Sigmoid colon (tissue), 7 donors: ENCODE results near the gene SPATA25. TPM values are rescaled to one million over a fixed set of nuclear protein-coding genes. Genes with fewer than 3 reads are reported as not detected.
A peak's percentile ranks its signal among the peaks of the same experiment; 100 is the strongest.

Experiments
- DNase-seq: peaks from one replicate; pipeline ENCODE4 v3.0.0-alpha.2; 2019
- H3K27ac ChIP-seq, 4 donors: fragments of 200-600 bp; sonication (generic); one replicate each; pipeline ENCODE4 v1.5.1; 2016 to 2019; ENCODE audit warnings: mild to moderate bottlenecking in 1 of 4
- H3K27me3 ChIP-seq, 3 donors: fragments of 200-600 bp; sonication (generic); one replicate each; pipeline ENCODE4 v1.5.1; 2019; ENCODE audit warnings: mild to moderate bottlenecking in 1 of 3
- H3K36me3 ChIP-seq, 4 donors: fragments of 200-600 bp; sonication (generic); one replicate each; pipeline ENCODE4 v1.5.1; 2016 to 2019
- H3K4me1 ChIP-seq, 4 donors: fragments of 200-600 bp; sonication (generic); one replicate each; pipeline ENCODE4 v1.5.1; 2017 to 2019
- H3K4me3 ChIP-seq, 4 donors: fragments of 200-600 bp; sonication (generic); one replicate each; pipeline ENCODE4 v1.5.1; 2017 to 2019; ENCODE audit warnings: mild to moderate bottlenecking in 2 of 4, moderate library complexity in 1 of 4
- H3K9me3 ChIP-seq, 4 donors: fragments of 200-600 bp in 3 of 4; sonication (generic) in 3 of 4; one replicate each; pipeline versions ENCODE4 v1.5.1 to v1.6.1; 2013 to 2019
- EP300 ChIP-seq, 4 donors: sonication (generic); formaldehyde crosslinking; IDR thresholded peaks; one replicate each; pipeline ENCODE4 v1.6.1; 2017; ENCODE audit warnings: antibody characterized with exemption in 4 of 4
- POLR2A ChIP-seq, 2 donors: fragments of 450-650 bp; IDR thresholded peaks; one replicate each; pipeline ENCODE4 v1.6.1; 2016; ENCODE audit warnings: antibody characterized with exemption in 2 of 2, mild to moderate bottlenecking in 2 of 2, moderate library complexity in 2 of 2
- POLR2AphosphoS5 ChIP-seq, 4 donors: sonication (generic); formaldehyde crosslinking; IDR thresholded peaks; one replicate each; pipeline ENCODE4 v1.6.1; 2017; ENCODE audit warnings: antibody characterized with exemption in 4 of 4
- WGBS, 2 donors: extraction: QIAGEN DNeasy Blood & Tissue Kit; methylation state at CpG; one replicate each; pipeline ENCODE4 v1.1.7; 2013; 5-methylcytosine and 5-hydroxymethylcytosine counted together
- intact Hi-C: fragments of 100-400 bp; cut with DNase I; formaldehyde crosslinking; loops from one replicate; pipeline ENCODE4 v1.15.1; 2023
- polyA plus RNA-seq, 3 donors: library from polyadenylated mRNA; stranded (reverse); fragments of 200-250 nt; gene quantifications; one replicate each; pipeline ENCODE4 v1.2.3, GENCODE V29; 2013
- total RNA-seq, 4 donors: library from RNA; depleted of rRNA; stranded (reverse); fragments of >200 nt; gene quantifications; one replicate each; pipeline ENCODE4 v1.1.0, GENCODE V29; 2016
- TF ChIP-seq, protein P1 (sequence below), 4 experiments: fragments of 450-650 bp in 3 of 4; fragments of 200-600 bp in 1 of 4; IDR thresholded peaks; one replicate each; pipeline ENCODE4 v1.5.1; 2016 to 2019; ENCODE audit warnings: antibody characterized with exemption in 4 of 4, mild to moderate bottlenecking in 3 of 4, moderate library complexity in 2 of 4
- donor health status: healthy with polysubstance abuse.
- donor health status: Bipolar disorder and iron deficiency.
- donor health status: healthy.

SPATA25 gene
- total and polyA plus RNA-seq, 7 donors: 1.6 to 7.5 (median 1.8) TPM; not detected in 2

DNA sequence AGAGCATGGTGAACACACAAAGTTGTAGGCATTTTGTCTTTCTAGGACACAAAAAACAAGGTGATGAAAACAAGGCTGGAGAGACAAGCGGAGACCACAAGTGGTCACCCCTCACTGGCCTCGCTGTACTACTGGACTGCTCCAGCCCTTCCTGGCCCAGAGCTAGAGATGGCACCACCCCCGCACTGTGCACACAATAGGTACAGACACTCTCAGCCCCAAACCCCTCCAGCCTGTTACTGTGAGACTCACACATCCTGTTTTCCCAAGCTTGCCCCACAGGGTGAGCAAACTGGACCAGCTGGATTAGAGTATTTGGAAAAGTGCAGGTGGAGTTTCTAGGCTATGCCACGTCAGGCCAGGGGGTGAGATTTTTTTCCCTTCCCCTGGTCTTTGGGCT is 14.8 kb downstream of the SPATA25 start:
- H3K36me3 ChIP-seq: peaks cover 0 to 11% (median 0%) of the 10 kb centered on the region in 4 donors
- no peaks in the 10 kb centered on the region for H3K9me3 ChIP-seq
- H3K27ac ChIP-seq: no peak overlapping the region
- TF ChIP-seq, protein P1, sequence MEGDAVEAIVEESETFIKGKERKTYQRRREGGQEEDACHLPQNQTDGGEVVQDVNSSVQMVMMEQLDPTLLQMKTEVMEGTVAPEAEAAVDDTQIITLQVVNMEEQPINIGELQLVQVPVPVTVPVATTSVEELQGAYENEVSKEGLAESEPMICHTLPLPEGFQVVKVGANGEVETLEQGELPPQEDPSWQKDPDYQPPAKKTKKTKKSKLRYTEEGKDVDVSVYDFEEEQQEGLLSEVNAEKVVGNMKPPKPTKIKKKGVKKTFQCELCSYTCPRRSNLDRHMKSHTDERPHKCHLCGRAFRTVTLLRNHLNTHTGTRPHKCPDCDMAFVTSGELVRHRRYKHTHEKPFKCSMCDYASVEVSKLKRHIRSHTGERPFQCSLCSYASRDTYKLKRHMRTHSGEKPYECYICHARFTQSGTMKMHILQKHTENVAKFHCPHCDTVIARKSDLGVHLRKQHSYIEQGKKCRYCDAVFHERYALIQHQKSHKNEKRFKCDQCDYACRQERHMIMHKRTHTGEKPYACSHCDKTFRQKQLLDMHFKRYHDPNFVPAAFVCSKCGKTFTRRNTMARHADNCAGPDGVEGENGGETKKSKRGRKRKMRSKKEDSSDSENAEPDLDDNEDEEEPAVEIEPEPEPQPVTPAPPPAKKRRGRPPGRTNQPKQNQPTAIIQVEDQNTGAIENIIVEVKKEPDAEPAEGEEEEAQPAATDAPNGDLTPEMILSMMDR (IDR thresholded peaks at IDR 0.05): no peak
- TF ChIP-seq POLR2A (IDR thresholded peaks at IDR 0.05) (no peak), POLR2AphosphoS5 (IDR thresholded peaks at IDR 0.05) (no peak)
- 92 to 94% methylated on average over 4 of the region's 4 CpGs for WGBS, 2 donors
- no peak for DNase-seq
- H3K4me3 ChIP-seq: no peak overlapping the region
- no peaks in the 10 kb centered on the region for H3K27me3 ChIP-seq
- intact Hi-C loops: no loop called here
- peaks cover 0 to 7% (median 3%) of the 10 kb centered on the region in 4 donors for H3K4me1 ChIP-seq

DNA sequence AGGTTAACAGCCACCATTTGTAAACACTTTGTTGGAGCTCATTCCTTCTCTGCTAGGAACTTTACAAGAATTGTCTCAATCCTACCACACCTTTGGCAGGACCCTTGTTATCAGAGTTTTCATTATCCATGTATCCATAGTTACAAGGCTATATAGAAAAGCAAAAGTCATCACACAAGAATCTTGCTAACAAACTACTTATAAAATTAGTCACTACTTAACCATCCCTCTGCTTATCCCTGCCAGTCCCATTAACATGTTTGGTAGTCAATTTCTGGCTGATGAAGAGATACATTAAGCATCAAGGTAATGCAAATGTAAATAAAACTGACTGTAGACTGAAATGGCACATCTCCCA is 19.6 kb downstream of the SPATA25 start:
- DNase-seq: no peak
- Histone ChIP-seq H3K4me3 (no peak overlapping the region), H3K4me1 (peaks cover 0 to 14% (median 6%) of the 10 kb centered on the region in 4 donors), H3K36me3 (no peaks in the 10 kb centered on the region), H3K27ac (peak overlapping the region in 2 of 4 donors; percentile 12 to 47), H3K9me3 (no peaks in the 10 kb centered on the region), H3K27me3 (no peaks in the 10 kb centered on the region)
- TF ChIP-seq POLR2AphosphoS5 (IDR thresholded peaks at IDR 0.05): no peak
- TF ChIP-seq, protein P1 (IDR thresholded peaks at IDR 0.05): no peak
- intact Hi-C loops: no loop called here

DNA sequence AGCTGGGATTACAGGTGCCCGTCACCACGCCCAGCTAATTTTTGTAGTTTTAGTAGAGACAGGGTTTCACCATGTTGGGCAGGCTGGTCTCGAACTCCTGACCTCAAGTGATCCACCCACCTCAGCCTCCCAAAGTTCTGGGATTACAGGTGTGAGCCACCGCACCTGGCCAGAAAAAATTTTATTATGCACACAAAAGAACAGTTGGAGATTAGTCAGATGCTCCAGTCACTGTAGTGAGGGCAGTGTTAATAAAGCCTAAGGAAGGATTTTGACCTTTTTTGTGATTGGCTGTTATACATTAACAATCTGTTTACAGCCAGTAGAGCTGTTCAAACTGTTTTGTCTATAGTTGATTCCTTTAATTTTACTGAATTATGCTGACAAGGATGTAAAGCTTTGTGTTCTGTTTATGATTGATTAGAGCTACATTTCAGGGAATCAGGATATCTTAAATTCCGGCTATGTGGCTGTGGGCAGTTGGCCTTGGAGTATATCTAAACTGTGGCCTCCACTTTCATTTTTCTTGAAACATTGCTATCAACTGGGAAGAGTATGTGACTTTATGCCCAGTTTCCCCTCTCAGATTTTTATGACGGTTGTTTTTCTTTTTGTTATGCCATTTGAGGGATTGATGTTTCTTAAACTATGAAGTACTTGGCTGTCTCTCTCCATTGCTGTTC is 20.1 kb downstream of the SPATA25 start:
- Histone ChIP-seq H3K27ac (peak overlapping the region in 2 of 4 donors; percentile 12 to 47), H3K4me3 (no peak overlapping the region), H3K9me3 (no peaks in the 10 kb centered on the region), H3K27me3 (no peaks in the 10 kb centered on the region), H3K36me3 (no peaks in the 10 kb centered on the region), H3K4me1 (peaks cover 0 to 14% (median 6%) of the 10 kb centered on the region in 4 donors)
- intact Hi-C loops: no loop called here
- DNase-seq: peak; percentile 9
- 35 to 73% methylated on average over 6 of the region's 6 CpGs for WGBS, 2 donors
- TF ChIP-seq POLR2A (IDR thresholded peaks at IDR 0.05) (no peak), POLR2AphosphoS5 (IDR thresholded peaks at IDR 0.05) (no peak), EP300 (IDR thresholded peaks at IDR 0.05) (no peak)
- TF ChIP-seq, protein P1 (IDR thresholded peaks at IDR 0.05): no peak

DNA sequence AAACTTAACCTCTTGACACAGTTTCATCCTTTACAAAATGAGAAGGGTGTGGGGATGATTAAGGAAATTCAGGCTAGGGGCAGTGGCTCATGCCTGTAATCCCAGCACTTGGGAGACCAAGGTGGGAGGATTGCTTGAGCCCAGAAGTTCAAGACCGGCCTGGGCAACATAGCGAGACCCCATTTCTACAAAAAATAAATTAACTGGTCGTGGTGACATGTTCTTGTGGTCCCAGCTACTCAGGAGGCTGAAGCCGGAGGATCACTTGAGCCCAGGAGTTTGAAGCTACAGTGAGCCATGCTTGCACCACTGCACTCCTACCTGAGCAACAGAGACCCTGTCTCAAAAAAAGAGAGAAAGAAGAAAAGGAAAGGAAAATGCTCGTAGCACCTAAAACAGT is 21.0 kb downstream of the SPATA25 start:
- H3K4me1 ChIP-seq: peaks cover 0 to 14% (median 6%) of the 10 kb centered on the region in 4 donors
- peak; percentile 38 for DNase-seq
- H3K27me3 ChIP-seq: no peaks in the 10 kb centered on the region
- WGBS, 2 donors: 93 to 96% methylated on average over 5 of the region's 5 CpGs
- no peaks in the 10 kb centered on the region for H3K9me3 ChIP-seq
- intact Hi-C loops: no loop called here
- TF ChIP-seq POLR2A (IDR thresholded peaks at IDR 0.05) (no peak), EP300 (IDR thresholded peaks at IDR 0.05) (no peak), POLR2AphosphoS5 (IDR thresholded peaks at IDR 0.05) (no peak)
- TF ChIP-seq, protein P1 (IDR thresholded peaks at IDR 0.05): no peak
- H3K4me3 ChIP-seq: no peak overlapping the region
- no peaks in the 10 kb centered on the region for H3K36me3 ChIP-seq
- H3K27ac ChIP-seq: no peak overlapping the region
